ENCODE measurements around the gene MPDZ. TPM values are rescaled to one million over a fixed set of nuclear protein-coding genes. Genes with fewer than 3 reads are reported as not detected.

MPDZ gene
- polyA plus RNA-seq, 2 donors, result 2.9 to 3.2 TPM

DNA sequence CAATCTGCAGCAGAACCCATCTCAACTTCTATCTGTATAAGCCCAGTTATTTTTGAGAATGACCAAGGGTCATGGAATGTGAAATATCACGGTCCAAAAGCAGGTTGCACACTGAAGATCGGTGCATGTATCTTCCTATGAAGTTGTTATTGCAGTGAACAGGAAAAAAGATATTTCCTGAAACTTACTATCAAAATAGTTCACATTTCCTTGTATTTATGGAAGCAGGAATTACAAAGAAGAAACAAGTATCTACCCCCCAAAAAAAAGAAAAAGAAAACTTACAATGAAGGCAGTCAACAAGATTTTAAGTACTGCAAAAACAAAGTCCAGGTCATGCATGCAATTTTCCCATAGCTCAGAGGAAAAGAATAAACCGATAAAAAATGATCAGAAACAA lies 70.0 kb downstream of the MPDZ start:
- Histone ChIP-seq H3K27me3 (ENCODE audit: control insufficient read depth in 1 of 2, insufficient read depth in 2 of 2, low read length in 2 of 2) (no peaks in the 10 kb centered on the region), H3K36me3 (ENCODE audit: control insufficient read depth in 2 of 2, insufficient read depth in 2 of 2, low read length in 1 of 2) (no peaks in the 10 kb centered on the region), H3K27ac (ENCODE audit: low read depth in 2 of 2, low read length in 1 of 2) (no peak overlapping the region), H3K4me3 (ENCODE audit: low read depth in 1 of 2, low read length in 2 of 2) (no peak overlapping the region), H3K9me3 (ENCODE audit: control insufficient read depth in 2 of 2, insufficient read depth in 1 of 2, low read depth in 1 of 2, low read length in 1 of 2) (no peaks in the 10 kb centered on the region), H3K4me1 (ENCODE audit: control insufficient read depth in 2 of 2, insufficient read depth in 2 of 2, low read length in 1 of 2) (peaks cover 0 to 2% of the 10 kb centered on the region in 2 donors)
- 74 to 75% methylated on average over 3 of the region's 3 CpGs for WGBS, 2 donors

DNA sequence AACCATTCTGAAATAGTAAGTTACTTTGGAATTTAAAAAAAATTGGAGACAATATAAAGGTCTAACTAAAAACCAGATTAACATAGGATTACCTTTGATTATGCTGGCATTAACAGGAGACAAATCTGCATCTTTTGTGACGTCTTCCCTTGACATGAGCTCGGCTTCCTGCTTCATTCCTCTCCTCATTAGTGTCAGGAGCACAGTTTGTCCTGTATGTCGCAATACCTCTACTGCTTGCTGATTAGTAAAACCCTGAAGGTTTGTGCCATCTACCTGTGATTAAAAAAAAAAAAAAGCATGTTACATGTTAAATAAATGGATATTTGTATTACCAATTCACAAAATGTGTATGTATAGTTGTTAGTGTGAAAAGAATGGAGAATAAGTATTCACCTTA lies 73.7 kb downstream of the MPDZ start:
- H3K27ac ChIP-seq (ENCODE audit: low read depth in 2 of 2, low read length in 1 of 2), result no peak overlapping the region
- 64 to 68% methylated on average over 3 of the region's 3 CpGs for WGBS, 2 donors
- no peak overlapping the region for H3K4me3 ChIP-seq (ENCODE audit: low read depth in 1 of 2, low read length in 2 of 2)
- peaks cover 0 to 3% of the 10 kb centered on the region in 2 donors for H3K36me3 ChIP-seq (ENCODE audit: control insufficient read depth in 2 of 2, insufficient read depth in 2 of 2, low read length in 1 of 2)
- peaks cover 0 to 2% of the 10 kb centered on the region in 2 donors for H3K4me1 ChIP-seq (ENCODE audit: control insufficient read depth in 2 of 2, insufficient read depth in 2 of 2, low read length in 1 of 2)
- no peaks in the 10 kb centered on the region for H3K27me3 ChIP-seq (ENCODE audit: control insufficient read depth in 1 of 2, insufficient read depth in 2 of 2, low read length in 2 of 2)
- H3K9me3 ChIP-seq (ENCODE audit: control insufficient read depth in 2 of 2, insufficient read depth in 1 of 2, low read depth in 1 of 2, low read length in 1 of 2), result no peaks in the 10 kb centered on the region

GRCh38 chr9:13190040-13190439 lies 89.5 kb downstream of the MPDZ start:
- no peaks in the 10 kb centered on the region for H3K9me3 ChIP-seq (ENCODE audit: control insufficient read depth in 2 of 2, insufficient read depth in 1 of 2, low read depth in 1 of 2, low read length in 1 of 2)
- H3K36me3 ChIP-seq (ENCODE audit: control insufficient read depth in 2 of 2, insufficient read depth in 2 of 2, low read length in 1 of 2), result no peaks in the 10 kb centered on the region
- no peaks in the 10 kb centered on the region for H3K4me1 ChIP-seq (ENCODE audit: control insufficient read depth in 2 of 2, insufficient read depth in 2 of 2, low read length in 1 of 2)
- H3K27ac ChIP-seq (ENCODE audit: low read depth in 2 of 2, low read length in 1 of 2), result no peak overlapping the region
- 78 to 83% methylated on average over 4 of the region's 4 CpGs for WGBS, 2 donors
- no peak overlapping the region for H3K4me3 ChIP-seq (ENCODE audit: low read depth in 1 of 2, low read length in 2 of 2)
- no peaks in the 10 kb centered on the region for H3K27me3 ChIP-seq (ENCODE audit: control insufficient read depth in 1 of 2, insufficient read depth in 2 of 2, low read length in 2 of 2)

GRCh38 chr9:13189362-13189761 lies 90.1 kb downstream of the MPDZ start:
- Histone ChIP-seq H3K4me3 (ENCODE audit: low read depth in 1 of 2, low read length in 2 of 2) (no peak overlapping the region), H3K36me3 (ENCODE audit: control insufficient read depth in 2 of 2, insufficient read depth in 2 of 2, low read length in 1 of 2) (no peaks in the 10 kb centered on the region)

DNA sequence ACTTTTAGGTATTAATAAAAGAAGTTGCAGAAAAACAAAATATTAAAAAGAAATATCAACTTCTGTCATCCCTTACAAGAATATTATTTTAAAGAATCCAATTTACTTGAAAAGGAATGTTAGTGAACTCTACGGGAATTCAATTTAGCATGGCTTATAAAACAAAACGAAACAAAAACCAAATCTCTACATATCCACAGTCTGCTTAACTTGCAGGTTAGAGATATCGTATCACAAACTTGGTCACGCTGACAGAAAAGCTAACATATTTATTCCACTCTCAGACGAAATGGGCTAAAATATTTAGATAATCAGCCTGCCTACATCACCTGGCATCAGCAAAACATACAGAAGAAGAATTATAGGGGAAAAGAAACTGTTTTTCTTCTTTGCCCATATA lies 92.7 kb downstream of the MPDZ start:
- H3K36me3 ChIP-seq (ENCODE audit: control insufficient read depth in 2 of 2, insufficient read depth in 2 of 2, low read length in 1 of 2), result no peaks in the 10 kb centered on the region
- 83 to 85% methylated on average over 5 of the region's 5 CpGs for WGBS, 2 donors
- no peaks in the 10 kb centered on the region for H3K27me3 ChIP-seq (ENCODE audit: control insufficient read depth in 1 of 2, insufficient read depth in 2 of 2, low read length in 2 of 2)
- H3K27ac ChIP-seq (ENCODE audit: low read depth in 2 of 2, low read length in 1 of 2), result no peak overlapping the region
- H3K9me3 ChIP-seq (ENCODE audit: control insufficient read depth in 2 of 2, insufficient read depth in 1 of 2, low read depth in 1 of 2, low read length in 1 of 2), result no peaks in the 10 kb centered on the region
- no peak overlapping the region for H3K4me3 ChIP-seq (ENCODE audit: low read depth in 1 of 2, low read length in 2 of 2)
- no peaks in the 10 kb centered on the region for H3K4me1 ChIP-seq (ENCODE audit: control insufficient read depth in 2 of 2, insufficient read depth in 2 of 2, low read length in 1 of 2)

More at GRCh38 chr9:13189362-13189761, 90.1 kb downstream of the MPDZ start:
- no peaks in the 10 kb centered on the region for H3K27me3 ChIP-seq (ENCODE audit: control insufficient read depth in 1 of 2, insufficient read depth in 2 of 2, low read length in 2 of 2)
- H3K27ac ChIP-seq (ENCODE audit: low read depth in 2 of 2, low read length in 1 of 2), result no peak overlapping the region
- H3K9me3 ChIP-seq (ENCODE audit: control insufficient read depth in 2 of 2, insufficient read depth in 1 of 2, low read depth in 1 of 2, low read length in 1 of 2), result no peaks in the 10 kb centered on the region
- H3K4me1 ChIP-seq (ENCODE audit: control insufficient read depth in 2 of 2, insufficient read depth in 2 of 2, low read length in 1 of 2), result no peaks in the 10 kb centered on the region

DNA sequence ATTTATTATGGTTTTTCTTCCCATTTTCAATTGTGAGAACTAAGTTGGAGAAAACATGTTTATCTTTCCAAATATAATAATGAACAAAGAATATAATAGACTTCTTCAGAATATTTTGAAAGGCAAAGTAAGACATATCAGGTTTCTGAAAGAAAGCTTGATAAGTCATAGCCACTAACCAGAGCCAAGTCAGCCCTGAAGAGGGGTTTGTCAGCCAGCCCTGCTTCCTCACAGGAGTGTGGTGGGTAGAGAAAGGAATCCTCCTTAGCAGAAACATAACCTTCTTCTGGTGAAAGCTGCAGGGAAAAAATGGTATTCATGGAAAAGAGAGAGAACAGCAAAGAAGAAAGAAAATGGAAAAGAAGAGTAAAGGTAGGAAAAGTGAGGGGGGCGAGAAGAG lies 93.4 kb downstream of the MPDZ start:
- H3K4me1 ChIP-seq (ENCODE audit: control insufficient read depth in 2 of 2, insufficient read depth in 2 of 2, low read length in 1 of 2), result no peaks in the 10 kb centered on the region
- H3K9me3 ChIP-seq (ENCODE audit: control insufficient read depth in 2 of 2, insufficient read depth in 1 of 2, low read depth in 1 of 2, low read length in 1 of 2), result no peaks in the 10 kb centered on the region
- H3K27ac ChIP-seq (ENCODE audit: low read depth in 2 of 2, low read length in 1 of 2), result no peak overlapping the region
- no peaks in the 10 kb centered on the region for H3K36me3 ChIP-seq (ENCODE audit: control insufficient read depth in 2 of 2, insufficient read depth in 2 of 2, low read length in 1 of 2)
- no peak overlapping the region for H3K4me3 ChIP-seq (ENCODE audit: low read depth in 1 of 2, low read length in 2 of 2)
- H3K27me3 ChIP-seq (ENCODE audit: control insufficient read depth in 1 of 2, insufficient read depth in 2 of 2, low read length in 2 of 2), result no peaks in the 10 kb centered on the region
- WGBS, 2 donors, result 91 to 98% methylated on average over 1 of the region's 1 CpG

GRCh38 chr9:13181652-13182051 lies 97.8 kb downstream of the MPDZ start:
- Histone ChIP-seq H3K4me1 (ENCODE audit: control insufficient read depth in 2 of 2, insufficient read depth in 2 of 2, low read length in 1 of 2) (no peaks in the 10 kb centered on the region), H3K36me3 (ENCODE audit: control insufficient read depth in 2 of 2, insufficient read depth in 2 of 2, low read length in 1 of 2) (no peaks in the 10 kb centered on the region), H3K27me3 (ENCODE audit: control insufficient read depth in 1 of 2, insufficient read depth in 2 of 2, low read length in 2 of 2) (no peaks in the 10 kb centered on the region), H3K9me3 (ENCODE audit: control insufficient read depth in 2 of 2, insufficient read depth in 1 of 2, low read depth in 1 of 2, low read length in 1 of 2) (no peaks in the 10 kb centered on the region), H3K27ac (ENCODE audit: low read depth in 2 of 2, low read length in 1 of 2) (no peak overlapping the region), H3K4me3 (ENCODE audit: low read depth in 1 of 2, low read length in 2 of 2) (no peak overlapping the region)
- 36 to 51% methylated on average over 2 of the region's 2 CpGs for WGBS, 2 donors

GRCh38 chr9:13179257-13179656 lies 100.2 kb downstream of the MPDZ start:
- WGBS, 2 donors, result 64 to 68% methylated on average over 3 of the region's 3 CpGs
- Histone ChIP-seq H3K9me3 (ENCODE audit: control insufficient read depth in 2 of 2, insufficient read depth in 1 of 2, low read depth in 1 of 2, low read length in 1 of 2) (no peaks in the 10 kb centered on the region), H3K4me3 (ENCODE audit: low read depth in 1 of 2, low read length in 2 of 2) (no peak overlapping the region)

GRCh38 chr9:13175732-13176131 lies 103.8 kb downstream of the MPDZ start:
- no peaks in the 10 kb centered on the region for H3K27me3 ChIP-seq (ENCODE audit: control insufficient read depth in 1 of 2, insufficient read depth in 2 of 2, low read length in 2 of 2)
- no peaks in the 10 kb centered on the region for H3K9me3 ChIP-seq (ENCODE audit: control insufficient read depth in 2 of 2, insufficient read depth in 1 of 2, low read depth in 1 of 2, low read length in 1 of 2)
- H3K4me3 ChIP-seq (ENCODE audit: low read depth in 1 of 2, low read length in 2 of 2), result no peak overlapping the region
- H3K36me3 ChIP-seq (ENCODE audit: control insufficient read depth in 2 of 2, insufficient read depth in 2 of 2, low read length in 1 of 2), result no peaks in the 10 kb centered on the region
- H3K4me1 ChIP-seq (ENCODE audit: control insufficient read depth in 2 of 2, insufficient read depth in 2 of 2, low read length in 1 of 2), result no peaks in the 10 kb centered on the region
- no peak overlapping the region for H3K27ac ChIP-seq (ENCODE audit: low read depth in 2 of 2, low read length in 1 of 2)
- WGBS, 2 donors, result 87 to 93% methylated on average over 2 of the region's 2 CpGs

More at GRCh38 chr9:13179257-13179656, 100.2 kb downstream of the MPDZ start:
- H3K27me3 ChIP-seq (ENCODE audit: control insufficient read depth in 1 of 2, insufficient read depth in 2 of 2, low read length in 2 of 2), result no peaks in the 10 kb centered on the region
- no peak overlapping the region for H3K27ac ChIP-seq (ENCODE audit: low read depth in 2 of 2, low read length in 1 of 2)
- H3K36me3 ChIP-seq (ENCODE audit: control insufficient read depth in 2 of 2, insufficient read depth in 2 of 2, low read length in 1 of 2), result no peaks in the 10 kb centered on the region
- H3K4me1 ChIP-seq (ENCODE audit: control insufficient read depth in 2 of 2, insufficient read depth in 2 of 2, low read length in 1 of 2), result no peaks in the 10 kb centered on the region

DNA sequence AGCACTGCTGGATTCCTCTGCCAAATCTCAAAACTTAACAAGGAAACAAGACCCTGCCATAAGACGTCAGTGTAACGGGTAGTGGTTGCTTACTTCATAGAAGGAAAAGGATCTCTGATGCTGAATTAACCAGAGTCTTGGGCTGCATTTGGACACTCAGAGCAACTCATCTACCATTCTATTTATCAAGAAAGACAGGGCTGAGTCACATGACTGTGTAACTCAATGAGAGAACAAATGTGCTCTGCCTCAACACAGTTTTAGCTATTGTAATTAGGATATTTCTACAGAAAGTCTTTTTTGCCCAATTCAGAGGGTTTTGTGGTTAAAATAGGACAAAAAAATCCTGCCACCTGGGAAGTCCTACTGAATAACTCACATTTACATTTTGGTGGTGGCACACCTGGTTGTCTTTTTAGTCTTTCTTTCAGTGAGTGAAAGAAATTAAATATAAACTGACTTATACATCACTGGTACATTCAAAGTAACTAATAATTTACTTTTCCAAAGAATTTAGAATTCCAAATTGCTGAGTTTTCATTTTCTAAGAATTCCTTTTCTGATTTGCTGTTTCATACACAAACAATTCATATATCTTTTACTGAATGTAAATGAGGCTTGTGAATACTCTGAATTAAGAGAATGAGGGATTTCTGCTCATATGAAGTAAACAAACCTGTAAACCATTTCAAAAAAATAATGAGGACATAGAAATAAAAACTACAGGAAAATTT lies 104.4 kb downstream of the MPDZ start:
- Histone ChIP-seq H3K36me3 (ENCODE audit: control insufficient read depth in 2 of 2, insufficient read depth in 2 of 2, low read length in 1 of 2) (no peaks in the 10 kb centered on the region), H3K9me3 (ENCODE audit: control insufficient read depth in 2 of 2, insufficient read depth in 1 of 2, low read depth in 1 of 2, low read length in 1 of 2) (no peaks in the 10 kb centered on the region), H3K27me3 (ENCODE audit: control insufficient read depth in 1 of 2, insufficient read depth in 2 of 2, low read length in 2 of 2) (no peaks in the 10 kb centered on the region), H3K27ac (ENCODE audit: low read depth in 2 of 2, low read length in 1 of 2) (no peak overlapping the region), H3K4me1 (ENCODE audit: control insufficient read depth in 2 of 2, insufficient read depth in 2 of 2, low read length in 1 of 2) (no peaks in the 10 kb centered on the region), H3K4me3 (ENCODE audit: low read depth in 1 of 2, low read length in 2 of 2) (no peak overlapping the region)
- 91 to 96% methylated on average over 2 of the region's 2 CpGs for WGBS, 2 donors

All from esophagus (tissue), 2 donors.